Measurements from ENCODE around the gene PSMD5. TPM values are rescaled to one million over a fixed set of nuclear protein-coding genes. Genes with fewer than 3 reads are reported as not detected.
A peak's percentile ranks its signal among the peaks of the same experiment; 100 is the strongest.

Gene PSMD5
- total RNA-seq: 38.0 TPM
- 27.6 TPM for polyA plus RNA-seq

DNA sequence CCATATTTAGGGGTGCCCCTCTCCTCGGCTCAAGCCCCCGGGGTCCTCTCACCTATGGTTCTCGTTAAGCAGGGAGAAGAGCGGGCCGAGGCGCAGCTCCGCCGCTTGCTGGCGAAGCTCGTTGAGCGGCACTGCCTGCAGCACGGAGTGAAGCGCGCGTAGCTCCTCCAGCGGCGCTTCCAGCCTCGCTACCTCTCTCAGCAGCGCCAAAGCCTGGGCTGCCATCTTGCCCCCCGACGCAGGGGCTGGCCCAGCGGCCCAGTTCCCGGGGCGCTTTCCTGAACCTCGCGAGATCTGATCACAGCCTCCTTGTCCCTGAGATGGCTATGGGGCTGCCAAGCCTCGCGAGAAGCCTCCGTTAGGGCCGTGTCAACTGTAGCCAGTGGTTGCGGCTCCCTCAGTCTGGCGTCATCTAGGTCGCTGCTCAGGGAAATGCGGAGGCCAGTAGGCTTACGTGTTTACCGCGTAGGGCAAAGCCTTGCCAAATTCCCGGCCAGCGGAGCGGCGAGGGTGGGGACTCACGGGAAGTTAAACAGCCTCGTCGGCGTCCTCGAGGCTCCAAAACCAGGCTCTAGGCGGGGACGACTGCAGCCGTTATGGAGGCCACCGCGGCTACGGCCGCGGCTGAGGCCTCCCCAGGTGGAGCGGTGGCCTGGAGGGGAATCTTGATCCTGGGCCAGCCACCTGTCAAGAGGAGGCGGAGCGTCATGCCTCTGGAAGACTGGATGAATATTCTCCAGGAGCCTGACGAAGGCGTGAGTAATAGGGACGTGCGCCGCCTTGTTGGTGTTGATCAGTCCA, at the start of gene PSMD5:
PSMD5 (minus strand) TSS at position 238 of the 801 bp plus-strand sequence; CDS start at position 225, 13 bp downstream.
- peak within 1 kb of the TSS; percentile 76 for H3K27ac ChIP-seq (ENCODE audit: low read depth)
- H3K4me1 ChIP-seq (ENCODE audit: insufficient read depth): peaks cover 3% of the 10 kb centered on the region
- peak within 1 kb of the TSS; percentile 69 for H3K4me3 ChIP-seq (ENCODE audit: low read depth, low read length)
- peak; percentile 95 for DNase-seq (ENCODE audit: extremely low spot score)
- 2% methylated on average over 62 of the region's 62 CpGs for WGBS
- no peaks in the 10 kb centered on the region for H3K36me3 ChIP-seq (ENCODE audit: insufficient read depth)

DNA sequence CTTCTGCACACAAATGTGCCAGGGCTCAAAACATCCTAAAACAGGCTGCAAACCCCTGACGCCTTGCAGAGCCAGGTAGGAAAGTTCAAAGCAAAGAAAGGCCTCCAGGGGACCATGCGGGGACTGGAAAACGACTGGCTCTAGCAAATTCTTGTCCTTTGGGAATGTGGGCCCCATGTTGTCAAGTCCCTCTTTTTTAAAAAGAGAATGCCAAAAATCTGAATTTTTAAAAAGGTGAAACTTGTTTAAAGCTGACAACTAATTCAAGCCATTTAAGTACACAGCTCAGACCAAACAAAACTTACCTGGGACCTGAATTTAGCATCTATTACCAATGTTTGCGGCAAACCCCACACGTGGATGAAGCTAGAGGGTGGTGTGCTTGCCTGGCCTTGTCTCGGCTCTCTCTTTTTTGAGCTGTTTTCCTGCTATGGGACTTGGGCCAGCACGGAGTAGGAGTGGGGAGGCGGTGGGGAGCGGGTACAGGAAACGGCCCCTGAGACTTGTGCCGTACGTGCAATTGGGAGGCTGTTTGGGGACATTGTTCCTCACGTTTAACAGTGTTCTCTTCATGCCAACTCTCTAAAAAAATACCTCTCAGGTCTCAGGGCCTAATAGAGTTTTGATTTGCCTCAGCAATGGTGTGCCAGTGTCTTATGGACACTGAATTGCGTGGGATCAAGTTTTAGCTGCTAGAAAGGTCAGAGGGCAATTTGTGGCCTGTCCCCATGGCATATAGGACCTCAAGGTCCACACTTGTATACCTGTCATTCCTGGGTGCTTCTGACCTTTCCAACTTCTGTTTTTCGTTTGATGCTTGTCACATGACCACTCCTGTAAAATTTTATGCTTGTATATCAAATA, 49.4 kb upstream of the PSMD5 start:
- H3K27ac ChIP-seq (ENCODE audit: low read depth): peak overlapping the region; percentile 26
- WGBS: 67% methylated on average over 15 of the region's 15 CpGs
- no peaks in the 10 kb centered on the region for H3K36me3 ChIP-seq (ENCODE audit: insufficient read depth)
- no peaks in the 10 kb centered on the region for H3K4me1 ChIP-seq (ENCODE audit: insufficient read depth)
- no peak for DNase-seq (ENCODE audit: extremely low spot score)
- no peak overlapping the region for H3K4me3 ChIP-seq (ENCODE audit: low read depth, low read length)

DNA sequence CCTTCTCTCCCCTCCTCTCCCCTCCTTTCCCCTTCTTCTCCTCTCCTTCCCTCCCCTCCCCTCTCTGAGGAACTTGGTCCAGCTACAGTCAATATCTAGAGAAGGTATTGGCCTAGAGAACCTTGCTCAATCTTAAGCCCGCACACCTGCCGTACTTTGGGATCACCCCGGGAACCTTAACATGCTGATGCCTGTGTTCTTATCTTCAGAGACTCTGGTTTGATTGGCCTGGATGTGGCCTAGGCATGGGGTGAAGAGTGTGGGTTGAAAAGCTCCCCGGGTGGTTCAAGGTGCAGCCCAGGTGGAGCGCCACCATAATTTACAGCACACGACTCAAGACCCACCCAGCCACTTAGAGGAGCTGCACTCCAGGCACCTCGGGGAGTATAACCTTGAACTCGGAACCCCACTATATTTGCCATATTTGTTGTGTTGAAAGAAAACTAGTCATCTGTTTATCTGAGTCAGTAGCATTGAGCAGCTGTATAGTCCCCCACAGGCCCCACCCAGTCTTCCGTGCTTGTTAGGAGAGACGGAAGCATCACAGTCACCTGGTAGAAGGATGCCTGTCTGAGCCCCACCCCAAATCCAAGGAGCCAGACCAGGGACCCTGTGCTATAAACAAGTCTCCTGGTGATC, 48.6 kb upstream of the PSMD5 start:
- 79% methylated on average over 10 of the region's 10 CpGs for WGBS
- H3K36me3 ChIP-seq (ENCODE audit: insufficient read depth): no peaks in the 10 kb centered on the region
- no peak overlapping the region for H3K4me3 ChIP-seq (ENCODE audit: low read depth, low read length)
- peak overlapping the region; percentile 83 for H3K27ac ChIP-seq (ENCODE audit: low read depth)
- DNase-seq (ENCODE audit: extremely low spot score): no peak
- no peaks in the 10 kb centered on the region for H3K4me1 ChIP-seq (ENCODE audit: insufficient read depth)

DNA sequence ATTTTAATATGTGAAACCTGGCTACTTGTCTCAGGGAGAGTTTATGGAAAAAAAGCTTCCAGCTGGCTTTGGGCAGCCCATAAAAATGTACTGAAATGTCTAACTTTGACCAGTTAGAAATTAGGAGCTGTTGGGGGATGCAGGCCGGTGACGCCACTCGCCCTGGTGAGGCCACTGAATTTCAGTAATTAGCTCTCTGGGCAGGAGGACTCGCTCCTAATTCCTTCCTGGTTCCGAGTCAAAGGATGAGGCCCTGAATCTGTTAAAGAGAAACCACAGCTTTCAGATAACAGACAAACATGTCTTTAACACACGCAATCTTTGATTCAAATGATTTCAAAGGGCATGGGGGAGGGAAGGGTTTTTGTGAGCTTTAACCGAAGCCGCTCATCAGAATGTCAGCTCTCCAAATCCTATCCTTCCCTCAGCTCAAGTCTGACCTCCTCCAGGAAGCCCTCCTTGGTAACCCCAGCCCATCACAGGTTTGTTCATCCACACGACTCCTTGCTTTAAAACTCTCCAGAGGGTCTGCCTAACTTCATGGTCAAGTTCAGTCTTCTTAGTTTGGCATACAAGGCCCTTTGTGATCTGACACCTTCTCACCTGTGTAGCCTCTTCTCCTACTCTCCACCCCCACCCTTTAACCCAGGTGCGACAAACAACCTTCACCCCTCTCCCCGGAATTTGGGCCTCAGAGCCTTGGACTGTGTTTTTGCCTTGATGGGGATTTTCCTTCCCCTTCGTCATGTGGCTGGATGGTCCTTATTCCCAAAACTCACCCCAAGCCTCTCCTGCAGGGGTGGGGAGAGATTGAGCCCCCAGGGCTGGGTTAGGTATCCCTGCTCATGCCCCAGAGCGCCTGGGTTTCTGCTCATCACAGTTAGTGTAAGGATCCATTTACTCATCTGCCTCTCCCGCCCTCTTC, 47.9 kb upstream of the PSMD5 start:
- no peaks in the 10 kb centered on the region for H3K36me3 ChIP-seq (ENCODE audit: insufficient read depth)
- no peaks in the 10 kb centered on the region for H3K4me1 ChIP-seq (ENCODE audit: insufficient read depth)
- WGBS: 49% methylated on average over 14 of the region's 14 CpGs
- no peak for DNase-seq (ENCODE audit: extremely low spot score)
- H3K4me3 ChIP-seq (ENCODE audit: low read depth, low read length): no peak overlapping the region
- H3K27ac ChIP-seq (ENCODE audit: low read depth): peak overlapping the region; percentile 83

DNA sequence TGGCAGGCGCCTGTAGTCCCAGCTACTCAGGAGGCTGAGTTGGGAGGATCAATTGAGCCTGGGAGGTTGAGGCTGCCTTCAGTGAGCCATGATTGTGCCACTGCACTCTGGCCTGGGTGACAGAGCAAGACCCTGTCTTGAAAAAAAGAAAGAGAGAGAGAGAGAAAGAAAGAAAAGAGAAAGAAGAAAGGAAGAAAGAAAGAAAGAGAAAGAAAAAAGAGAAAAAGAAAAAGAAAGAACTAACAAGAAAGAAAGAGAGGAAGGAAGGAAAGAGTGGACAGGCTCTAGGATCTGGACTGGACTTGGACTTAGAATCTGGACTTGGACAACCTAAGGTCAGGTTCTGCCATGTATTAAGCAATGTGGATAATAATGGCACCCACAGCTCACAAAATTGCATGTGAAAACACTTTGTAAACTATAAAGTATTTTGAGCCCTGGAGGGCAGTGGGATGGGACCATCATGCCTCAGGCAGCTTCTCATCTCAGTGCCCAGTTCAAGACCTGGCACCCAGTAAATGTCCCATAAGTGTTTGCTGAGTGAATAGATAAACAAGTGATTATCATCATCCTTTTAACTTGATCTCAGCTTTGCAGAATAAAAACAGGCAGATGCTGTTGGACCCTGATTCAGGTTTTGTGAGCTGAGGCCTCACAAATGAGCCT, 47.0 kb upstream of the PSMD5 start:
- Histone ChIP-seq H3K36me3 (ENCODE audit: insufficient read depth) (no peaks in the 10 kb centered on the region), H3K4me1 (ENCODE audit: insufficient read depth) (no peaks in the 10 kb centered on the region), H3K4me3 (ENCODE audit: low read depth, low read length) (no peak overlapping the region), H3K27ac (ENCODE audit: low read depth) (peak overlapping the region; percentile 13)
- WGBS: 99% methylated on average over 1 of the region's 1 CpG
- DNase-seq (ENCODE audit: extremely low spot score): no peak

DNA sequence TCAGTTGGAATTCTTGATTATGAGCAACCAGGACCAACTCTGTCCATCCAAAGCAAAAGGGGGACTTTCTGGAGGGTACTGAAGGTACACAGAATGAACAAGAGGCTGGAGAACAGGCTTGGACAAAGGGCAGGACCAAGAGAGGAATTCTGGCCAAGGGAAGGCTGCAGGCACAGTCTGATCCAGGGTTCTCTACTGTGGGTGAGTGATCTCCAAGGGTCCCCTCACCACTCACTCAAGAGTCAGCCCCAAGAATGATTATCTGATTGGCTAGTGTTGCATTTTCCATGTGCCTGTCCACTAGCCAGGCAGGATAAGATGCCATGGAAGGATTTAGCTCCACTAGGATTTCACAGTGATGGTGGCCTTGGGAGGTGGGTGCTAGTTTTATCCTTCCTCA, 45.9 kb upstream of the PSMD5 start:
- no peak overlapping the region for H3K27ac ChIP-seq (ENCODE audit: low read depth)
- H3K36me3 ChIP-seq (ENCODE audit: insufficient read depth): no peaks in the 10 kb centered on the region
- no peak for DNase-seq (ENCODE audit: extremely low spot score)
- H3K4me1 ChIP-seq (ENCODE audit: insufficient read depth): no peaks in the 10 kb centered on the region
- H3K4me3 ChIP-seq (ENCODE audit: low read depth, low read length): no peak overlapping the region

DNA sequence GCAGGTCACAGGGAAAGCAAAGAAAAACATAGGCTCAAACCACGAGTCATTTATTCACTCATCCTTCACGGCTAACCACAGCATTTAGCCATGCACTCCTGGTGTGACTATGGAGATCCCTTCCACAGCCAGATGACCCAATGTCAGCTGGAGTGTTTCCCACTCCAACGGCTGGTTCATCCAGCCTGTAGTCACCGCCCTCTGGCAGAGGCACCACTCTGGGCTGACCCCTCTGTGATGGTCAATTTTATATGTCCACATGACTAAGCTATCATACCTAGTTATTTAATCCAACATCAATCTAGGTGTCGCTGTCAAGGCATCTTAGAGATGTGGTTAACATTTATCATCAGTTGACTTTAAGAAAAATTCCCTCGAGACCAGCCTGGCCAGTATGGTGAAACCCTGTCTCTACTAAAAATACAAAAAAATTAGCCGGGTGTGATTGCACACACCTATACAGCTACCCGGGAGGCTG, 43.8 kb upstream of the PSMD5 start:
- no peak for DNase-seq (ENCODE audit: extremely low spot score)
- 58% methylated on average over 8 of the region's 8 CpGs for WGBS
- no peaks in the 10 kb centered on the region for H3K4me1 ChIP-seq (ENCODE audit: insufficient read depth)
- no peaks in the 10 kb centered on the region for H3K36me3 ChIP-seq (ENCODE audit: insufficient read depth)
- no peak overlapping the region for H3K27ac ChIP-seq (ENCODE audit: low read depth)
- H3K4me3 ChIP-seq (ENCODE audit: low read depth, low read length): no peak overlapping the region

DNA sequence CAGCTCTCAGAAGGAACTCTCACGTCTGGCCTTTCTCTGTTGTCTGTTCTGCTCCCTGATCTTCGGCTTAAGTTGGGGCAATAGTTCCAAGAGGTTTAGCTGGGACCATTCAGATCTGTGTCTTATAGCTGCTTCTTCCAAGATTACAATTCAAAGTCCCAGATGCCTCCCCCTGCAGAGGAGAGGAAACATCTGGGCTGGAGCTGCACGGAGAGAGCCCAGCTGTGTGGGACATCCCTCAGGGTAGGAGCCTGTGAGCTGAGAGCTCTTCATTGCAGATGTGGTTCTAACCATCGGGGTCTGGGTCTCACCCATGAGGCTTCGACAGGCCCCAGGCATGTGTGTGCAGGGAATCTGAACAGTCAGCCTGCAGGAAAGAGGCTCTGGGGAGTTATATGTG, 43.2 kb upstream of the PSMD5 start:
- Histone ChIP-seq H3K4me1 (ENCODE audit: insufficient read depth) (no peaks in the 10 kb centered on the region), H3K36me3 (ENCODE audit: insufficient read depth) (no peaks in the 10 kb centered on the region), H3K27ac (ENCODE audit: low read depth) (no peak overlapping the region), H3K4me3 (ENCODE audit: low read depth, low read length) (no peak overlapping the region)
- no peak for DNase-seq (ENCODE audit: extremely low spot score)
- WGBS: 29% methylated on average over 5 of the region's 5 CpGs

DNA sequence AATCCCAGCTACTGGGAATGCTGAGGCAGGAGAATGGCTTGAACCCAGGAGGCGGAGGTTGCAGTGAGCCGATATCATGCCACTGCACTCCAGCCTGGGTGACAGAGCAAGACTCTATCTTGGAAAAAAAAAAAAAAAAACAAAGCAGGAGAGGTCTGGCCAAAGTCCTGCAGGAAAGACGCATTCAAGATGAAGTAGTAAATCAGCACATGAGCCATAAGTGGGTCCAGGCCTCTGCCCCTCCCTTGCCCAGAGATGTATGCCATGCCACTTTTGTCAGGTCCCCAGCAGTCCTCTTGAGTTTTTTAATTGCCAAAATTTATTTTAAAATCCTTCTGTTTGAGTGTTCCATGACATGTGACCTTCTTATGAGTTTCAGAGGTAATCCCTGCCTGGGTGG, 42.7 kb upstream of the PSMD5 start:
- no peak for DNase-seq (ENCODE audit: extremely low spot score)
- Histone ChIP-seq H3K36me3 (ENCODE audit: insufficient read depth) (no peaks in the 10 kb centered on the region), H3K4me1 (ENCODE audit: insufficient read depth) (no peaks in the 10 kb centered on the region), H3K4me3 (ENCODE audit: low read depth, low read length) (no peak overlapping the region), H3K27ac (ENCODE audit: low read depth) (no peak overlapping the region)
- WGBS: 32% methylated on average over 3 of the region's 3 CpGs

DNA sequence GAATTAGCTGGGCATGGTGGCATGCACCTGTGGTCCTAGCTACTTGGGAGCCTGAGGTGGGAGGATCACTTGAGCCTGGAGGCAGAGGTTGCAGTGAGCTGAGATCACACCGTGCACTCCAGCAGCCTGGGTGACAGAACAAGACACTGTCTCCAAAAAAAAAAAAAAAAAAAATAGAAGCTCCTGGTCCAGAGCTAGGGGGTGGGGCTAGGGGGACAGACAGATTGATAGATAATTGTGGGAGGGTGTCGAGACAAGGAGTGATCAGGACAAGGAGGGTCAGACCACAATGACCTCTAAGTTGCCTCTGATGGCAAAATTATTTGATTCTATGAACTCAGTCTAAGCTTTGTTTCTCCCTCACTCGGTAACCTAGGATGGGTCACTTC, 40.9 kb upstream of the PSMD5 start:
- 85% methylated on average over 3 of the region's 3 CpGs for WGBS
- no peak for DNase-seq (ENCODE audit: extremely low spot score)
- Histone ChIP-seq H3K27ac (ENCODE audit: low read depth) (no peak overlapping the region), H3K36me3 (ENCODE audit: insufficient read depth) (no peaks in the 10 kb centered on the region), H3K4me1 (ENCODE audit: insufficient read depth) (no peaks in the 10 kb centered on the region), H3K4me3 (ENCODE audit: low read depth, low read length) (no peak overlapping the region)

DNA sequence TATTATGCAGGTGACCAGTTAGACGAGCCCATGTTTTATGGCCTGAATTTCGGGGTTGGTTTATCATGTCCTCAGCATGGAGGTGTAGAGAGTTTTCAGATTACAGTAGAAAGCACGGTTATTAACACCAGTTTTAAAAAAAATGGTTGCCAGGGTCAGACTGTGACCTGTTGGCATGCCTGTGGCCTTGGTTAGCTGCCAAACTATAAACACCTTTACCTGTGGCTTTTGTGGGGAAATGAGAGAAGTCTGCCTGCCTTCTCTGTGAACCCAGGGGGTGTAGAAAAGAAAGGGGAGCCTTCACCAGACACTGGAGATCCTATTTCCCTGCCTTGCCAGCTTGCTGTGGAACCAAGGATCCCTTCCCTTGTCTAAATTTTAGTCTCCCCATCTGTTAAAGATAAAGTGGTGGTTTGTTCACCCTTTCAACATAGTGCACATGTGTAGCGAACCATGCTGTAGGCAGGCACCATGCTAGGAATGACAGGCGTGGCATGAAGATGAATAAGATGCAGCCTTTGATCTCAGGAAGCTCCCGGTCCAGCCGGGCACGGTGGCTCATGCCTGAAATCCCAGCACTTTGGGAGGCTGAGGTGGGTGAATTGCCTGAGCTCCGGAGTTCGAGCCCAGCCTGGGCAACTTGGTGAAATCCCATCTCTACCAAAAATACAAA, 40.3 kb upstream of the PSMD5 start:
- Histone ChIP-seq H3K36me3 (ENCODE audit: insufficient read depth) (no peaks in the 10 kb centered on the region), H3K4me3 (ENCODE audit: low read depth, low read length) (no peak overlapping the region), H3K27ac (ENCODE audit: low read depth) (no peak overlapping the region), H3K4me1 (ENCODE audit: insufficient read depth) (no peaks in the 10 kb centered on the region)
- no peak for DNase-seq (ENCODE audit: extremely low spot score)
- 87% methylated on average over 10 of the region's 10 CpGs for WGBS

DNA sequence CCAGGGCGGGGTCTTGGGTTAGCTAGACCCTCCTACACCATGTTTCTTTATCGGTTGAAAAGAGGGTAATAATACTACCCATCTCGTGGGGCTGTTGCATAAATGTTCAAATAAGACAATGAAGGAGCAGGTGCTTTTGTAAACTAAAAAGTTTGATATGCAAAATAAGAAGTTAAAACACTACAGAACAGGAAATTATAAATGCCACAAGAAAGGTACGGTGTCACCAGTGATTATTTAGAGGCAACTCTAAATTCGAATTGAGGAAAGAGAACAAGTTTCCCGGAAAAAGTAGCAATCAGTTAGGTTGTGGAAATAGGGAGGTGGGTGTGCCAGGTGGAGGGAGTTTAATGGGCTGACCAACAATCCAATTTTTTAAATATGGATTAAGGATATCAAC, 36.7 kb upstream of the PSMD5 start:
- Histone ChIP-seq H3K27ac (ENCODE audit: low read depth) (no peak overlapping the region), H3K4me3 (ENCODE audit: low read depth, low read length) (no peak overlapping the region), H3K36me3 (ENCODE audit: insufficient read depth) (no peaks in the 10 kb centered on the region), H3K4me1 (ENCODE audit: insufficient read depth) (no peaks in the 10 kb centered on the region)
- DNase-seq (ENCODE audit: extremely low spot score): no peak
- whole genome bisulfite sequencing: 82% methylated on average over 6 of the region's 6 CpGs
